HCT116 (cell line): ENCODE results near the gene ITIH4.

ENCODE experiments used
- EZH2 ChIP-seq: fragments of 200-600 bp; sonication (generic); IDR thresholded peaks from 2 replicates; pipeline ENCODE4 v1.6.1; 2017; ENCODE audit warnings: antibody characterized with exemption, mixed run types
- EZH2phosphoT487 ChIP-seq: fragments of 200-600 bp; IDR thresholded peaks from 2 replicates; pipeline ENCODE4 v1.6.1; 2018; ENCODE audit warnings: antibody characterized with exemption, borderline replicate concordance
- POLR2A ChIP-seq: IDR thresholded peaks from 2 replicates; pipeline ENCODE4 v1.7.0; 2011; ENCODE audit warnings: borderline replicate concordance; ENCODE audit not compliant: insufficient read depth, insufficient read length; ENCODE audit errors: extremely low read depth
- POLR2AphosphoS5 ChIP-seq: IDR thresholded peaks from 2 replicates; pipeline ENCODE4 v1.6.1; 2011; ENCODE audit warnings: mild to moderate bottlenecking, low read depth, low read length, moderate library complexity
- SIN3A ChIP-seq: IDR thresholded peaks from 2 replicates; pipeline ENCODE4 v1.6.1; 2012; ENCODE audit warnings: low read depth
- SP1 ChIP-seq: IDR thresholded peaks from 2 replicates; pipeline ENCODE4 v1.6.1; 2012; ENCODE audit warnings: low read depth
- TCF7L2 ChIP-seq: IDR thresholded peaks from 2 replicates; pipeline ENCODE4 v1.7.0; 2011; ENCODE audit warnings: borderline replicate concordance, inconsistent platforms; ENCODE audit not compliant: insufficient read depth, insufficient read length; ENCODE audit errors: extremely low read depth
- ZNF274 ChIP-seq: fragments of 200-500 bp; sonication (Bioruptor generic); IDR thresholded peaks from 2 replicates; pipeline ENCODE4 v1.6.1; 2014; ENCODE audit warnings: mild to moderate bottlenecking, low read depth, low read length, inconsistent platforms
- TF ChIP-seq, protein P1 (sequence below), 3 experiments: fragments of 200-600 bp in 1 of 3; sonication (generic) in 1 of 3; IDR thresholded peaks in 2 of 3; conservative IDR thresholded peaks in 1 of 3; 2 replicates each; pipeline ENCODE4 v1.5.1; 2012 to 2017; ENCODE audit warnings: low read depth in 2 of 3, low read length in 2 of 3, antibody characterized with exemption in 1 of 3, borderline replicate concordance in 1 of 3, control low read depth in 1 of 3, mild to moderate bottlenecking in 1 of 3, mixed read lengths in 1 of 3, mixed run types in 1 of 3, moderate library complexity in 1 of 3; ENCODE audit not compliant: insufficient read depth in 1 of 3
- TF ChIP-seq, protein P2 (sequence below): IDR thresholded peaks from 2 replicates; pipeline ENCODE4 v1.6.1; 2012; ENCODE audit warnings: low read depth

- TF ChIP-seq ZNF274, result no peak
- TF ChIP-seq SIN3A, result no peak
- TF ChIP-seq, protein P1, sequence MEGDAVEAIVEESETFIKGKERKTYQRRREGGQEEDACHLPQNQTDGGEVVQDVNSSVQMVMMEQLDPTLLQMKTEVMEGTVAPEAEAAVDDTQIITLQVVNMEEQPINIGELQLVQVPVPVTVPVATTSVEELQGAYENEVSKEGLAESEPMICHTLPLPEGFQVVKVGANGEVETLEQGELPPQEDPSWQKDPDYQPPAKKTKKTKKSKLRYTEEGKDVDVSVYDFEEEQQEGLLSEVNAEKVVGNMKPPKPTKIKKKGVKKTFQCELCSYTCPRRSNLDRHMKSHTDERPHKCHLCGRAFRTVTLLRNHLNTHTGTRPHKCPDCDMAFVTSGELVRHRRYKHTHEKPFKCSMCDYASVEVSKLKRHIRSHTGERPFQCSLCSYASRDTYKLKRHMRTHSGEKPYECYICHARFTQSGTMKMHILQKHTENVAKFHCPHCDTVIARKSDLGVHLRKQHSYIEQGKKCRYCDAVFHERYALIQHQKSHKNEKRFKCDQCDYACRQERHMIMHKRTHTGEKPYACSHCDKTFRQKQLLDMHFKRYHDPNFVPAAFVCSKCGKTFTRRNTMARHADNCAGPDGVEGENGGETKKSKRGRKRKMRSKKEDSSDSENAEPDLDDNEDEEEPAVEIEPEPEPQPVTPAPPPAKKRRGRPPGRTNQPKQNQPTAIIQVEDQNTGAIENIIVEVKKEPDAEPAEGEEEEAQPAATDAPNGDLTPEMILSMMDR (IDR thresholded peaks at IDR 0.05 in 2 of 3, conservative IDR thresholded peaks at IDR 0.05 in 1 of 3; ENCODE audit: borderline replicate concordance in 1 of 3, insufficient read depth in 1 of 3, low read depth in 2 of 3, low read length in 2 of 3), result no peak
- no peak for TF ChIP-seq POLR2A
- no peak for TF ChIP-seq POLR2AphosphoS5
- TF ChIP-seq EZH2phosphoT487, result no peak
- TF ChIP-seq TCF7L2, result no peak
- TF ChIP-seq SP1, result no peak
- TF ChIP-seq EZH2, result no peak
- TF ChIP-seq, protein P2, sequence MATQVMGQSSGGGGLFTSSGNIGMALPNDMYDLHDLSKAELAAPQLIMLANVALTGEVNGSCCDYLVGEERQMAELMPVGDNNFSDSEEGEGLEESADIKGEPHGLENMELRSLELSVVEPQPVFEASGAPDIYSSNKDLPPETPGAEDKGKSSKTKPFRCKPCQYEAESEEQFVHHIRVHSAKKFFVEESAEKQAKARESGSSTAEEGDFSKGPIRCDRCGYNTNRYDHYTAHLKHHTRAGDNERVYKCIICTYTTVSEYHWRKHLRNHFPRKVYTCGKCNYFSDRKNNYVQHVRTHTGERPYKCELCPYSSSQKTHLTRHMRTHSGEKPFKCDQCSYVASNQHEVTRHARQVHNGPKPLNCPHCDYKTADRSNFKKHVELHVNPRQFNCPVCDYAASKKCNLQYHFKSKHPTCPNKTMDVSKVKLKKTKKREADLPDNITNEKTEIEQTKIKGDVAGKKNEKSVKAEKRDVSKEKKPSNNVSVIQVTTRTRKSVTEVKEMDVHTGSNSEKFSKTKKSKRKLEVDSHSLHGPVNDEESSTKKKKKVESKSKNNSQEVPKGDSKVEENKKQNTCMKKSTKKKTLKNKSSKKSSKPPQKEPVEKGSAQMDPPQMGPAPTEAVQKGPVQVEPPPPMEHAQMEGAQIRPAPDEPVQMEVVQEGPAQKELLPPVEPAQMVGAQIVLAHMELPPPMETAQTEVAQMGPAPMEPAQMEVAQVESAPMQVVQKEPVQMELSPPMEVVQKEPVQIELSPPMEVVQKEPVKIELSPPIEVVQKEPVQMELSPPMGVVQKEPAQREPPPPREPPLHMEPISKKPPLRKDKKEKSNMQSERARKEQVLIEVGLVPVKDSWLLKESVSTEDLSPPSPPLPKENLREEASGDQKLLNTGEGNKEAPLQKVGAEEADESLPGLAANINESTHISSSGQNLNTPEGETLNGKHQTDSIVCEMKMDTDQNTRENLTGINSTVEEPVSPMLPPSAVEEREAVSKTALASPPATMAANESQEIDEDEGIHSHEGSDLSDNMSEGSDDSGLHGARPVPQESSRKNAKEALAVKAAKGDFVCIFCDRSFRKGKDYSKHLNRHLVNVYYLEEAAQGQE, result no peak
Measured at GRCh38 chr3:52816654-52817053, 13.8 kb downstream of the ITIH4 start.
